A549 (cell line): Measurements from ENCODE around the gene PRKCQ.

Experiments used
- CTCF ChIP-seq: fragments of >200 bp; sonication (Bioruptor Twin); formaldehyde crosslinking; IDR thresholded peaks from 3 replicates; pipeline ENCODE4 v1.5.1; 2016
- HDAC2 ChIP-seq: fragments of 200-600 bp; sonication (generic); IDR thresholded peaks from 2 replicates; pipeline ENCODE4 v1.6.1; 2016
- POLR2A ChIP-seq: IDR thresholded peaks from 2 replicates; pipeline ENCODE4 v1.6.1; 2012; ENCODE audit warnings: mild to moderate bottlenecking, low read length

GRCh38 chr10:6576326-6576725 lies 3.8 kb downstream of the PRKCQ start:
- TF ChIP-seq CTCF (no peak), HDAC2 (no peak), POLR2A (no peak)
